Gastroesophageal sphincter (tissue), 4 donors: ENCODE data around the gene FGFRL1. TPM values are rescaled to one million over a fixed set of nuclear protein-coding genes. Genes with fewer than 3 reads are reported as not detected.
A peak's percentile ranks its signal among the peaks of the same experiment; 100 is the strongest.

Experiments
- ATAC-seq: fragments of 150-250 bp; one replicate; pipeline ENCODE4 v1.9.1; 2016; ENCODE audit warnings: mild to moderate bottlenecking, moderate library complexity
- H3K27ac ChIP-seq, 4 donors: fragments of 200-600 bp; sonication (generic) in 3 of 4; 1 replicate in 3 of 4; 2 replicates in 1 of 4; pipeline ENCODE4 v1.5.1; 2016 to 2019
- H3K27me3 ChIP-seq: fragments of 200-600 bp; sonication (generic); one replicate; pipeline ENCODE4 v1.5.1; 2019
- H3K36me3 ChIP-seq, 2 donors: fragments of 200-600 bp; sonication (generic); one replicate each; pipeline ENCODE4 v1.5.1; 2019; ENCODE audit warnings: control low read depth in 1 of 2
- H3K4me1 ChIP-seq, 3 donors: fragments of 200-600 bp; sonication (generic); 1 replicate in 2 of 3; 2 replicates in 1 of 3; pipeline ENCODE4 v1.5.1; 2016 to 2019; ENCODE audit warnings: control low read depth in 2 of 3
- H3K4me3 ChIP-seq, 2 donors: fragments of 200-600 bp; sonication (generic); one replicate each; pipeline ENCODE4 v1.5.1; 2019; ENCODE audit warnings: mild to moderate bottlenecking in 1 of 2, moderate library complexity in 1 of 2
- H3K9me3 ChIP-seq, 3 donors: fragments of 200-600 bp; sonication (generic); one replicate each; pipeline ENCODE4 v1.5.1; 2017 to 2019; ENCODE audit warnings: control low read depth in 2 of 3
- CTCF ChIP-seq, 4 experiments: fragments of 200-600 bp in 2 of 4; fragments of 450-650 bp in 2 of 4; sonication (generic) in 1 of 4; IDR thresholded peaks; one replicate each; pipeline ENCODE4 v1.5.1; 2017 to 2019; ENCODE audit warnings: antibody characterized with exemption in 4 of 4, mild to moderate bottlenecking in 2 of 4, moderate library complexity in 2 of 4
- EP300 ChIP-seq: sonication (generic); formaldehyde crosslinking; IDR thresholded peaks from one replicate; pipeline ENCODE4 v1.6.1; 2017; ENCODE audit warnings: antibody characterized with exemption, mild to moderate bottlenecking
- POLR2A ChIP-seq, 2 donors: fragments of 450-650 bp; IDR thresholded peaks; one replicate each; pipeline ENCODE4 v1.6.1; 2017; ENCODE audit warnings: antibody characterized with exemption in 2 of 2, mild to moderate bottlenecking in 2 of 2, moderate library complexity in 1 of 2
- POLR2AphosphoS5 ChIP-seq: sonication (generic); formaldehyde crosslinking; IDR thresholded peaks from one replicate; pipeline ENCODE4 v1.6.1; 2017; ENCODE audit warnings: antibody characterized with exemption
- WGBS, 2 donors: methylation state at CpG; one replicate each; pipeline ENCODE4 v1.1.5; 2018; ENCODE audit warnings: low coverage in 1 of 2; 5-methylcytosine and 5-hydroxymethylcytosine counted together
- total RNA-seq, 4 donors: library from RNA; depleted of rRNA; stranded (reverse); fragments of >200 nt; gene quantifications; one replicate each; pipeline ENCODE4 v1.1.0, GENCODE V29; 2016

Gene FGFRL1
- 10 to 100 TPM; 21.9 to 36.8 (median 25.4) TPM for total RNA-seq

DNA sequence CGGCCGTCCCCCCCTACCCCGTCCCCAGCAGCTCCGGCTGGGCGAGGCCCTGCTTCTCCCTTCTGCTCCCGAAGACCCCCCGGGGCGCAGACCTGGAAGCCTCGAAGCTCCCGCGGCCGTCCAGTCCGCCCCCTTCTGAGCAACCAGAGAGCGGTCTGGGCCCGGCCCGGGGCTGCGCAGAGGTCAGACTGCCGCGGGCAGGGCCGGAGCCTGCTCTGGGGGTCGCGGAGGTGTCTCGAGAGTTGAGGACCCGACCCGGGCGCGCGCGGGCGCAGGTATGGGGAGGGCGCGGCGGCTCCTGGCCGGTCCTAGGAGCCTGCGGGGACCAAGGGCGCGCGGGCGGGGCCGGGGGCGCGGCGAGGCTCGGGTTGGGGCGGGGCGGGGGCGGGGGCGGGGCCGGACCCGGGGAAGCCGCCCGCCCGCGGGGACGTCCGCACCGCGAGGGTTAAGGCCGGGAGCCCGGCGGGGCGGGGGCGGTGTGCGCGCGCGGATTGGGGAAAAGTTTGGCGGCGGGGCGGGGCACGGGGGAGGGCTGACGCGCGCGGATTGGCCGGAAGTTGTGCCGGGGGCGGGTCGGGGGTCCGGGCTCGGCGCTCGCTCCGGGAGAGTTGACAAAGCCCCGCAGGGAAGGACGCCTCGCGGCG, at the start of gene FGFRL1:
TSS of gene FGFRL1 (plus strand) at position 605 of the 644 bp plus-strand sequence. CDS start 860 bp downstream, outside the sequence.
- no CpG with 5 or more reads among the region's 89 CpGs for WGBS, 2 donors
- Histone ChIP-seq H3K4me3 (peak within 1 kb of the TSS; percentile 52 to 75), H3K27ac (peak within 1 kb of the TSS; percentile 3 to 87 (median 80)), H3K4me1 (peaks cover 0 to 58% (median 25%) of the 10 kb centered on the region in 3 donors), H3K36me3 (no peaks in the 10 kb centered on the region), H3K9me3 (no peaks in the 10 kb centered on the region), H3K27me3 (peaks cover 24% of the 10 kb centered on the region)
- ATAC-seq, result peak; percentile 81
- TF ChIP-seq POLR2AphosphoS5 (peak; percentile 13), CTCF (IDR thresholded peaks at IDR 0.05) (no peak), EP300 (no peak), POLR2A (IDR thresholded peaks at IDR 0.05) (no peak)

DNA sequence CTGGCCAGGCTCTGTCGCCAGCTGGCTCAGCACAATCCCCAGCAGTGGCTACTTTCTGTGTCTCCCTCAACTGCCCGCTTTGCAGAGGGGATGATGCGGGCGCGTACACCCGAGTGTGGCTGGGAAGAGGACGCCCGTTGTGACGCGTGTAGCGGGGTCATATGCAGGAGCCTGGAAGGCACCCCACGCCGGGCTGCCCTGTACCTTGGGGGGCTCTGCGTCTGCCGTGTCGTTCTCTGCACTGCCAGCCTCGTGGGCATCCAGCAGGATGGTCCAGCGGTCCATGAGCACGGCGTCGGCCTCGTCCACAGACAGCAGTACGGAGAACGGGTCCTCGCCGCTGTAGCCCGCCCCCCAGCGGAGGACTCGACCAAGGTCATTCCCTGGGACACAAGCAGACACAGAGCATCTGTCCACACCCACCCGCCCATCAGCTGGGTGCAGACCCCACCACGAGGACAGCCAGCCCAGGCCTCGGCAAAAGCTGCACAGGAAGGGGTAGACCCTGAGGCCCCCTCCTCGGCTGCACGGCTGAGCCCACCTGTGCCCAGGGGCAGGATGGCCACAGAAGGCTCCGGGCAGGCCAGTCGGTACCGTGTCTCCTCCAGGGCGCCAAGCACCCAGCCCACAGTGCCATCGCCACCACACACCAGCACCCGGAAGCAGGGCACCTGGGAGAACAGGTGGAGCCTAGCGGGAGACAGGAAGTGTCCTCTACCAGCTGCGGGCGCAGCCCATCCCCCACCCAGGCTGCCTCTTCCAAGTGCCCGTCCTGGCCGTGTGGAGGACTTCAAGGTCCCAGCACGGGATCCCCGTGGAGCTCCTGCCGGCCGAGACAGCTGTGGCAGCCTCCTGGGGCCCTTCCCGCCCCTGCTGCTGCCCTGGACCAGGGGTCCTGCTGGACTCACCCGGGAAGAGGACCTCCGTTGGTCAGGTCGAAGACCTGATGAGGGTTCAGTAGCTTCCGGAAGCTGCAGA, 48.9 kb upstream of the FGFRL1 start:
- H3K27ac ChIP-seq, result no peak overlapping the region
- ATAC-seq, result no peak
- no peaks in the 10 kb centered on the region for H3K27me3 ChIP-seq
- no peak overlapping the region for H3K4me3 ChIP-seq
- peaks cover 0 to 99% of the 10 kb centered on the region in 2 donors for H3K36me3 ChIP-seq
- 85% methylated on average over 5 of the region's 54 CpGs; no CpG with 5 or more reads in 1 of the 2 donors for WGBS, 2 donors
- no peak for TF ChIP-seq POLR2A (IDR thresholded peaks at IDR 0.05)
- TF ChIP-seq POLR2AphosphoS5, result no peak
- TF ChIP-seq EP300, result no peak
- TF ChIP-seq CTCF (IDR thresholded peaks at IDR 0.05), result no peak
- H3K4me1 ChIP-seq, result peaks cover 0 to 4% (median 0%) of the 10 kb centered on the region in 3 donors
- H3K9me3 ChIP-seq, result no peaks in the 10 kb centered on the region

GRCh38 chr4:963276-964225, 47.9 kb upstream of the FGFRL1 start:
- Histone ChIP-seq H3K4me1 (peaks cover 0 to 14% (median 0%) of the 10 kb centered on the region in 3 donors), H3K27ac (no peak overlapping the region), H3K9me3 (no peaks in the 10 kb centered on the region), H3K36me3 (peaks cover 0 to 89% of the 10 kb centered on the region in 2 donors), H3K4me3 (no peak overlapping the region), H3K27me3 (peaks cover 10% of the 10 kb centered on the region)
- ATAC-seq, result no peak
- 68% methylated on average over 4 of the region's 39 CpGs; no CpG with 5 or more reads in 1 of the 2 donors for WGBS, 2 donors
- TF ChIP-seq POLR2A (IDR thresholded peaks at IDR 0.05) (no peak), EP300 (no peak), POLR2AphosphoS5 (no peak), CTCF (IDR thresholded peaks at IDR 0.05) (no peak)

- 40% methylated on average over 1 of the region's 23 CpGs; no CpG with 5 or more reads in 1 of the 2 donors for WGBS, 2 donors
- H3K36me3 ChIP-seq, result peaks cover 0 to 79% of the 10 kb centered on the region in 2 donors
- no peak for ATAC-seq
Measured at GRCh38 chr4:964346-965025, 46.9 kb upstream of the FGFRL1 start.

More at GRCh38 chr4:964346-965025, 46.9 kb upstream of the FGFRL1 start:
- Histone ChIP-seq H3K27ac (no peak overlapping the region), H3K9me3 (no peaks in the 10 kb centered on the region), H3K27me3 (peaks cover 16% of the 10 kb centered on the region), H3K4me3 (no peak overlapping the region), H3K4me1 (peaks cover 0 to 15% (median 0%) of the 10 kb centered on the region in 3 donors)
- TF ChIP-seq CTCF (IDR thresholded peaks at IDR 0.05), result no peak
- no peak for TF ChIP-seq EP300
- no peak for TF ChIP-seq POLR2A (IDR thresholded peaks at IDR 0.05)
- no peak for TF ChIP-seq POLR2AphosphoS5
